Sigmoid colon (tissue), 7 donors: ENCODE data around the gene RBM34. TPM values are rescaled to one million over a fixed set of nuclear protein-coding genes. Genes with fewer than 3 reads are reported as not detected.

Source experiments
- DNase-seq: peaks from one replicate; pipeline ENCODE4 v3.0.0-alpha.2; 2019
- H3K27ac ChIP-seq, 4 donors: fragments of 200-600 bp; sonication (generic); one replicate each; pipeline ENCODE4 v1.5.1; 2016 to 2019; ENCODE audit warnings: mild to moderate bottlenecking in 1 of 4
- H3K27me3 ChIP-seq, 3 donors: fragments of 200-600 bp; sonication (generic); one replicate each; pipeline ENCODE4 v1.5.1; 2019; ENCODE audit warnings: mild to moderate bottlenecking in 1 of 3
- H3K36me3 ChIP-seq, 4 donors: fragments of 200-600 bp; sonication (generic); one replicate each; pipeline ENCODE4 v1.5.1; 2016 to 2019
- H3K4me1 ChIP-seq, 4 donors: fragments of 200-600 bp; sonication (generic); one replicate each; pipeline ENCODE4 v1.5.1; 2017 to 2019
- H3K4me3 ChIP-seq, 4 donors: fragments of 200-600 bp; sonication (generic); one replicate each; pipeline ENCODE4 v1.5.1; 2017 to 2019; ENCODE audit warnings: mild to moderate bottlenecking in 2 of 4, moderate library complexity in 1 of 4
- H3K9me3 ChIP-seq, 4 donors: fragments of 200-600 bp in 3 of 4; sonication (generic) in 3 of 4; one replicate each; pipeline versions ENCODE4 v1.5.1 to v1.6.1; 2013 to 2019
- EP300 ChIP-seq, 4 donors: sonication (generic); formaldehyde crosslinking; IDR thresholded peaks; one replicate each; pipeline ENCODE4 v1.6.1; 2017; ENCODE audit warnings: antibody characterized with exemption in 4 of 4
- POLR2A ChIP-seq, 2 donors: fragments of 450-650 bp; IDR thresholded peaks; one replicate each; pipeline ENCODE4 v1.6.1; 2016; ENCODE audit warnings: antibody characterized with exemption in 2 of 2, mild to moderate bottlenecking in 2 of 2, moderate library complexity in 2 of 2
- POLR2AphosphoS5 ChIP-seq, 4 donors: sonication (generic); formaldehyde crosslinking; IDR thresholded peaks; one replicate each; pipeline ENCODE4 v1.6.1; 2017; ENCODE audit warnings: antibody characterized with exemption in 4 of 4
- WGBS, 2 donors: extraction: QIAGEN DNeasy Blood & Tissue Kit; methylation state at CpG; one replicate each; pipeline ENCODE4 v1.1.7; 2013; 5-methylcytosine and 5-hydroxymethylcytosine counted together
- intact Hi-C: fragments of 100-400 bp; cut with DNase I; formaldehyde crosslinking; loops from one replicate; pipeline ENCODE4 v1.15.1; 2023
- polyA plus RNA-seq, 3 donors: library from polyadenylated mRNA; stranded (reverse); fragments of 200-250 nt; gene quantifications; one replicate each; pipeline ENCODE4 v1.2.3, GENCODE V29; 2013
- total RNA-seq, 4 donors: library from RNA; depleted of rRNA; stranded (reverse); fragments of >200 nt; gene quantifications; one replicate each; pipeline ENCODE4 v1.1.0, GENCODE V29; 2016
- TF ChIP-seq, protein P1 (sequence below), 4 experiments: fragments of 450-650 bp in 3 of 4; fragments of 200-600 bp in 1 of 4; IDR thresholded peaks; one replicate each; pipeline ENCODE4 v1.5.1; 2016 to 2019; ENCODE audit warnings: antibody characterized with exemption in 4 of 4, mild to moderate bottlenecking in 3 of 4, moderate library complexity in 2 of 4
- donor health status: healthy with polysubstance abuse.
- donor health status: Bipolar disorder and iron deficiency.
- donor health status: healthy.

RBM34 gene
- total and polyA plus RNA-seq, 7 donors: 46.4 to 83.9 (median 55.3) TPM

DNA sequence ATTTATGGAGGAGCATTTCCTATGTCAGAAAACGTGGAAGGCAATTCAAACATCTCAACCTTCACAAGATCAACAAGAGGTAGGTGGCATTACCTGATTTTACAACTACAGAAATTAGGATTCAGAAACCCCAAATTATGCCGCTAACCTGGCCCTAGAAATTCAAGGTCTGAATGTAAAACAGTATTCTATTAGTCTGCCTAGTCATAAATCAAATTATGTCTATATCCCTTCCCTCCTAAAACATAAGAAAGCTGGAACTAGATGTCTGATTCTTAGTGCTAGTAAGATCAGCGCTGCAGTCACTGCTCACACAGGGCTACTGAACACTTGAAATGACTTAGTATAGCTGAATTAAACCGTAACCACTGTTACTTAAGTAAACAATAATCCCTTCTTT is 33.8 kb downstream of the RBM34 start:
- 9 to 28% methylated on average over 4 of the region's 4 CpGs for WGBS, 2 donors
- Histone ChIP-seq H3K4me1 (peaks cover 0 to 44% (median 35%) of the 10 kb centered on the region in 4 donors), H3K4me3 (peak overlapping the region; percentile 78 to 94 (median 81)), H3K27ac (peak overlapping the region in 3 of 4 donors; percentile 88 to 92 (median 91)), H3K36me3 (peaks cover 0 to 18% (median 0%) of the 10 kb centered on the region in 4 donors), H3K27me3 (no peaks in the 10 kb centered on the region), H3K9me3 (no peaks in the 10 kb centered on the region)
- intact Hi-C loops: no loop called here
- TF ChIP-seq EP300 (IDR thresholded peaks at IDR 0.05) (no peak), POLR2A (IDR thresholded peaks at IDR 0.05) (no peak), POLR2AphosphoS5 (IDR thresholded peaks at IDR 0.05) (no peak)
- TF ChIP-seq, protein P1, sequence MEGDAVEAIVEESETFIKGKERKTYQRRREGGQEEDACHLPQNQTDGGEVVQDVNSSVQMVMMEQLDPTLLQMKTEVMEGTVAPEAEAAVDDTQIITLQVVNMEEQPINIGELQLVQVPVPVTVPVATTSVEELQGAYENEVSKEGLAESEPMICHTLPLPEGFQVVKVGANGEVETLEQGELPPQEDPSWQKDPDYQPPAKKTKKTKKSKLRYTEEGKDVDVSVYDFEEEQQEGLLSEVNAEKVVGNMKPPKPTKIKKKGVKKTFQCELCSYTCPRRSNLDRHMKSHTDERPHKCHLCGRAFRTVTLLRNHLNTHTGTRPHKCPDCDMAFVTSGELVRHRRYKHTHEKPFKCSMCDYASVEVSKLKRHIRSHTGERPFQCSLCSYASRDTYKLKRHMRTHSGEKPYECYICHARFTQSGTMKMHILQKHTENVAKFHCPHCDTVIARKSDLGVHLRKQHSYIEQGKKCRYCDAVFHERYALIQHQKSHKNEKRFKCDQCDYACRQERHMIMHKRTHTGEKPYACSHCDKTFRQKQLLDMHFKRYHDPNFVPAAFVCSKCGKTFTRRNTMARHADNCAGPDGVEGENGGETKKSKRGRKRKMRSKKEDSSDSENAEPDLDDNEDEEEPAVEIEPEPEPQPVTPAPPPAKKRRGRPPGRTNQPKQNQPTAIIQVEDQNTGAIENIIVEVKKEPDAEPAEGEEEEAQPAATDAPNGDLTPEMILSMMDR (IDR thresholded peaks at IDR 0.05): no peak
- DNase-seq: no peak

DNA sequence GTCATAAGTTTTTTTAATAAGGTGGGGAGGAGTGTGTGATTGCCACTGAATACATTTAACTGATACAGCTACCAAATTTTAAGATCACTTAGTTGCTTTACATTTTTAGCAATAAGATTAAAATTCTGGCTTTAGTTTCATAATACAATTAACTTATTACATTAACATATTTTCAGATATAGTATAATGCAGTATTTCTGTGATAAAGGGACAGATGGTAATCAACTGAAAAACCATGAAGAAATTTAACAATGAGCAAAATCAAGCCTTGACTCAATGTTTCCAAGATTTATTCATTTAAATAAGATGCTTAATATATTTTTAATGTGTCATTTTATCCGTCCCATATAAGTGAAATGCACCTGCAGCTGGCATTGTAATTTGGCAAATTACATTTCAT is 36.4 kb downstream of the RBM34 start:
- TF ChIP-seq EP300 (IDR thresholded peaks at IDR 0.05): no peak
- no peak for TF ChIP-seq POLR2A (IDR thresholded peaks at IDR 0.05)
- TF ChIP-seq, protein P1 (IDR thresholded peaks at IDR 0.05): no peak
- Histone ChIP-seq H3K4me3 (no peak overlapping the region), H3K9me3 (no peaks in the 10 kb centered on the region), H3K27me3 (no peaks in the 10 kb centered on the region), H3K36me3 (peaks cover 0 to 30% (median 5%) of the 10 kb centered on the region in 4 donors), H3K4me1 (peaks cover 0 to 44% (median 35%) of the 10 kb centered on the region in 4 donors), H3K27ac (no peak overlapping the region)
- WGBS, 2 donors: 68 to 82% methylated on average over 1 of the region's 1 CpG
- DNase-seq: no peak
- intact Hi-C loops: no loop called here

DNA sequence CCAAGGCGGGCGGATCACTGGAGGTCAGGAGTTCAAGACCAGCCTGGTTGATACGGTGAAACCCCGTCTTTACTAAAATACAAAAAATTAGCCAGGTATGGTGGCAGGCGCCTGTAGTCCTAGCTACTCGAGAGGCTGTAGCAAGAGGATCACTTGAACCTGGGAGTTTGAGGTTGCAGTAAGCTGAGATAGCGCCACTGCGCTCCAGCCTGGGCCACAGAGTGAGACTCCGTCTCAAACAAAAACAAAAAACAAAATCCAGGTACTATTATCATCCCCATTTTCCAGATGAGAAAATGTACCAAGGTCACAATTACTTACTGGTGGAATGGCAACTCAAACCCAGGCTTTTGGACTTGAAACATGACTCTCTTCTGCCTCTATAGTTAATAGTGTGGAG is 36.9 kb downstream of the RBM34 start:
- Histone ChIP-seq H3K9me3 (no peaks in the 10 kb centered on the region), H3K36me3 (peaks cover 0 to 36% (median 6%) of the 10 kb centered on the region in 4 donors), H3K4me1 (peaks cover 0 to 44% (median 35%) of the 10 kb centered on the region in 4 donors), H3K27ac (no peak overlapping the region), H3K4me3 (no peak overlapping the region), H3K27me3 (no peaks in the 10 kb centered on the region)
- 93 to 94% methylated on average over 9 of the region's 9 CpGs for WGBS, 2 donors
- no peak for DNase-seq
- intact Hi-C loops: no loop called here
- TF ChIP-seq, protein P1 (IDR thresholded peaks at IDR 0.05): no peak
- TF ChIP-seq POLR2A (IDR thresholded peaks at IDR 0.05) (no peak), POLR2AphosphoS5 (IDR thresholded peaks at IDR 0.05) (no peak)

GRCh38 chr1:235122348-235122747 is 38.7 kb downstream of the RBM34 start:
- no peak for DNase-seq
- TF ChIP-seq, protein P1 (IDR thresholded peaks at IDR 0.05): no peak
- TF ChIP-seq POLR2AphosphoS5 (IDR thresholded peaks at IDR 0.05): no peak
- TF ChIP-seq EP300 (IDR thresholded peaks at IDR 0.05): no peak
- TF ChIP-seq POLR2A (IDR thresholded peaks at IDR 0.05): no peak
- H3K36me3 ChIP-seq: peaks cover 10 to 54% (median 18%) of the 10 kb centered on the region in 4 donors
- peaks cover 0 to 40% (median 31%) of the 10 kb centered on the region in 4 donors for H3K4me1 ChIP-seq
- WGBS, 2 donors: 84 to 87% methylated on average over 1 of the region's 1 CpG
- H3K4me3 ChIP-seq: no peak overlapping the region
- H3K27me3 ChIP-seq: no peaks in the 10 kb centered on the region
- intact Hi-C loops: no loop called here
- H3K9me3 ChIP-seq: no peaks in the 10 kb centered on the region
- H3K27ac ChIP-seq: no peak overlapping the region
